A549 treated with dexamethasone at 1 μM for 4 hours (cell line): ENCODE results near the gene GLO1. TPM values are rescaled to one million over a fixed set of nuclear protein-coding genes. Genes with fewer than 3 reads are reported as not detected.

Experiments
- total RNA-seq: library from RNA; stranded (reverse); fragments of 200-300 nt; extraction: Qiagen RNA extraction; gene quantifications from 5 replicates; pipeline ENCODE4 v1.2.3, GENCODE V29; 2022

GLO1 gene
- 82.5 to 103 TPM (median 94.2 TPM) in 5 replicates for total RNA-seq

DNA sequence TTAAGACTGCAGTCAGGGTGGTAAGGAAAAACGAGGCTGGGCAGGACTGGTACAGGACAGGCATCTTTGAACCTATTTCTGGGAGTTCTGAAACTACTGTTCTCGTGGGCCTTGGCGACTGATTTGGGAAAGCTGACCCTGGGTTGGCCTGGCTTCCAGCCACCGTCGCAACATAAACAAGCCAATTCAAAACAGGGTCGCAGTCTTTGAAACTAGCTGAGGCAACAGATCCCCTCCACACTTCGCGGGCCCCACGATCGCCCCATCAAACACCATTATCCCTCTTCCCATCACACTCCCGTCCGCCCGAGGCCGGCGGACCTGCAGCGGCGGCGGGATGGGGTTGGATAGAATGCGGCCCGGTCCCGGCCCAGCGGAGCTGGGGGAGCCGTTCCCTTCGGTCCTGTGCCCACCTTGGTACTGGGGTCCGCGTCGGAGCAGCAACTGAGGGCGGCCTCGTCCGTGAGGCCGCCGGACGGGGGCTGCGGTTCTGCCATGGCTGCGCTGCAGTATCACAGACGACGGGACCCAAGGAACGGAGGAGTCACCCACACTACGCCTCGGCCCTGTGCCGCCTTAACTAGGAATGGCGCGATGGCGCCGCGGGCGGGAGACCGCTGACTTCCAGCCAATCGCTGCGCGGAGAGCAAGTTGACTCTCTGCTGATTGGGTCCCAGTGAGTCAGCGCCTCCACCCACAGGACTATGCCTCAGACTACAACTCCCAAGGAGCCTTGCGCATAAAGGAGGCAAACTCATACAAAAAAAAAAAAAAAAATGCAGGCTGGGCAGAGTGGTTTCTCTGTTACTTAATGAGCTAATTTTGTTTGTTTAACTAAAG, at the start of gene GLO1:
GLO1 (minus strand) TSS at position 588 of the 840 bp plus-strand sequence; CDS start at position 497, 91 bp downstream.

DNA sequence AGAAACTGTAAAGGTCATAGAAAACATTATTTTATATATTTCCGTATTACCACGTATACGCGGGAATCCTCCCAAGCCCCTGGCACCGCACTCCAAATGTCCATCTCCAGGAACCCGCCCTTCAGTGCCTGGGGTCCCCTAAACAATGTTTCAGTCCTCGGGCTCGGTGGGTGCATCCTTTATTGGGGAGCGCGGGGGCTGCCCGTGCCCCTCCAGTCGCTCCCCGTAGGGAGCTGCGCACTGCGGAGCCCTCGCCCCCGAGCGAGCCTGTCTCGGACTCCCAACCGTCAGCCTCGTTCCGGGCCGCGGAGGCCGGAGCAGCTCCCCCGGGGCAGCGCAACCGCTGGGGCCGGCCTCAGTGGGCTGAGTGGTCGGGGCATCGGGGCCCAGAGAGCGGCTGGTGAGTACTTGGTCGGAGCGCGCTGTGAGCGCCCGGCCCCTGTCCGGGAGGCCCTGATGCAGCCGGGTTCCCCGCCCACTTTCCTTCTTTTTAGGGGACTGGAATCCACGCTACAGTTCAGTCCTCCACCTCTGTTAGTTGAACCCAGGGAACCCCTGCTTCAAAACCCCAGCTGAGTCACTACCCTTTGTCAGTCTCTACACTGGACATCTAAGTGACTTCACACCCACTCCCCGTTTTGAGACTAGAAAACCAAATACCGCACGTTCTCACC, 12.2 kb upstream of the GLO1 start, which contains the start of gene DNAH8:
DNAH8 (plus strand) TSS at position 296 of the 674 bp plus-strand sequence. CDS start 7,499 bp downstream, outside the sequence.

GRCh38 chr6:38639498-38640215, 63.3 kb downstream of the GLO1 start, which contains the start of gene BTBD9:
BTBD9 (minus strand) TSS chr6:38639929.

Other genes with a start within 250 kb of the GLO1 start
- gene BTBD9, start 63.2 kb downstream of the GLO1 start, total RNA-seq, result 1.8 to 2.9 TPM (median 2.6 TPM) in 5 replicates
- not detected in 5 replicates for gene DNAH8, start 12.2 kb upstream of the GLO1 start, total RNA-seq